ENCODE data around the gene MAP3K14. TPM values are rescaled to one million over a fixed set of nuclear protein-coding genes. Genes with fewer than 3 reads are reported as not detected.
A peak's percentile ranks its signal among the peaks of the same experiment; 100 is the strongest.

MAP3K14 gene
- total RNA-seq, 2 donors from 2014 or later: 4.6 to 5.5 TPM

GRCh38 chr17:45225964-45226530 lies 90.8 kb downstream of the MAP3K14 start:
- Mint-ChIP-seq H3K4me1 (peaks cover 8% of the 10 kb centered on the region), H3K36me3 (ENCODE audit: low read depth) (no peaks in the 10 kb centered on the region), H3K27ac (no peak overlapping the region), H3K4me3 (no peak overlapping the region), H3K27me3 (ENCODE audit: insufficient read depth) (peaks cover 54% of the 10 kb centered on the region), H3K9me3 (no peaks in the 10 kb centered on the region)
- Histone ChIP-seq H3K36me3 (ENCODE audit: control insufficient read depth, insufficient read depth, low read length) (no peaks in the 10 kb centered on the region), H3K9me3 (ENCODE audit: control insufficient read depth, low read length) (no peaks in the 10 kb centered on the region), H3K27ac (ENCODE audit: low read depth, low read length) (no peak overlapping the region), H3K9ac (ENCODE audit: extremely low read depth, low read length, poor library complexity, severe bottlenecking) (no peak overlapping the region), H3K27me3 (ENCODE audit: control insufficient read depth, insufficient read depth, low read length, poor library complexity, severe bottlenecking) (peaks cover 33% of the 10 kb centered on the region), H3K4me3 (ENCODE audit: low read length) (no peak overlapping the region), H3K4me1 (ENCODE audit: control insufficient read depth, insufficient read depth, low read length) (no peaks in the 10 kb centered on the region)
- 67 to 80% methylated on average over 5 to 11 of the region's 11 CpGs for WGBS, 2 experiments (ENCODE audit: insufficient coverage in 1 of 2, insufficient read length in 1 of 2)
- DNase-seq: peak; percentile 53
- TF ChIP-seq CTCF (conservative IDR thresholded peaks at IDR 0.05): no peak

GRCh38 chr17:45225051-45225700 lies 91.6 kb downstream of the MAP3K14 start:
- WGBS, 2 experiments (ENCODE audit: insufficient coverage in 1 of 2, insufficient read length in 1 of 2): 79 to 91% methylated on average over 5 to 7 of the region's 7 CpGs
- Histone ChIP-seq H3K9ac (ENCODE audit: extremely low read depth, low read length, poor library complexity, severe bottlenecking) (no peak overlapping the region), H3K4me3 (ENCODE audit: low read length) (no peak overlapping the region), H3K27ac (ENCODE audit: low read depth, low read length) (no peak overlapping the region), H3K4me1 (ENCODE audit: control insufficient read depth, insufficient read depth, low read length) (no peaks in the 10 kb centered on the region), H3K36me3 (ENCODE audit: control insufficient read depth, insufficient read depth, low read length) (no peaks in the 10 kb centered on the region), H3K27me3 (ENCODE audit: control insufficient read depth, insufficient read depth, low read length, poor library complexity, severe bottlenecking) (peaks cover 42% of the 10 kb centered on the region), H3K9me3 (ENCODE audit: control insufficient read depth, low read length) (no peaks in the 10 kb centered on the region)
- Mint-ChIP-seq H3K9me3 (no peaks in the 10 kb centered on the region), H3K27me3 (ENCODE audit: insufficient read depth) (peaks cover 56% of the 10 kb centered on the region), H3K27ac (no peak overlapping the region), H3K4me3 (no peak overlapping the region), H3K36me3 (ENCODE audit: low read depth) (no peaks in the 10 kb centered on the region), H3K4me1 (peaks cover 8% of the 10 kb centered on the region)
- no peak for DNase-seq
- TF ChIP-seq CTCF (conservative IDR thresholded peaks at IDR 0.05): no peak

GRCh38 chr17:45224671-45225050 lies 92.2 kb downstream of the MAP3K14 start:
- Histone ChIP-seq H3K4me3 (ENCODE audit: low read length) (no peak overlapping the region), H3K9me3 (ENCODE audit: control insufficient read depth, low read length) (no peaks in the 10 kb centered on the region), H3K9ac (ENCODE audit: extremely low read depth, low read length, poor library complexity, severe bottlenecking) (no peak overlapping the region), H3K4me1 (ENCODE audit: control insufficient read depth, insufficient read depth, low read length) (no peaks in the 10 kb centered on the region), H3K36me3 (ENCODE audit: control insufficient read depth, insufficient read depth, low read length) (no peaks in the 10 kb centered on the region), H3K27ac (ENCODE audit: low read depth, low read length) (no peak overlapping the region), H3K27me3 (ENCODE audit: control insufficient read depth, insufficient read depth, low read length, poor library complexity, severe bottlenecking) (peaks cover 47% of the 10 kb centered on the region)
- Mint-ChIP-seq H3K9me3 (no peaks in the 10 kb centered on the region), H3K36me3 (ENCODE audit: low read depth) (no peaks in the 10 kb centered on the region), H3K4me1 (peaks cover 8% of the 10 kb centered on the region), H3K27ac (no peak overlapping the region), H3K27me3 (ENCODE audit: insufficient read depth) (peaks cover 58% of the 10 kb centered on the region), H3K4me3 (no peak overlapping the region)
- WGBS, 2 experiments (ENCODE audit: insufficient coverage in 1 of 2, insufficient read length in 1 of 2): 90 to 92% methylated on average over 8 to 9 of the region's 9 CpGs
- TF ChIP-seq CTCF (conservative IDR thresholded peaks at IDR 0.05): no peak
- no peak for DNase-seq
